GM23338 (cell line): ENCODE measurements around the gene ALX1. TPM values are rescaled to one million over a fixed set of nuclear protein-coding genes. Genes with fewer than 3 reads are reported as not detected.

Experiments
- ATAC-seq: fragments of 200-7000 bp; cut with Tn5 transposase; 3 replicates; pipeline ENCODE4 v1.9.1; 2020
- DNase-seq: peaks from one replicate; pipeline ENCODE4 v3.0.0-alpha.2; 2015; ENCODE audit warnings: low spot score
- H2AFZ ChIP-seq: fragments of 200-600 bp; sonication (generic); 2 replicates; pipeline ENCODE4 v1.8.0; 2016; ENCODE audit warnings: antibody characterized with exemption, mild to moderate bottlenecking, moderate library complexity
- H3F3A ChIP-seq: fragments of 200-600 bp; sonication (generic); replicated peaks from 2 replicates; pipeline ENCODE4 v1.8.0; 2017; ENCODE audit warnings: antibody characterized with exemption, mixed run types, low read depth
- H3K27ac ChIP-seq: fragments of 200-600 bp; sonication (generic); 2 replicates; pipeline ENCODE4 v1.6.1; 2016; ENCODE audit warnings: low read depth
- H3K27me3 ChIP-seq: fragments of 200-600 bp; sonication (generic); 2 replicates; pipeline ENCODE4 v1.8.0; 2016; ENCODE audit warnings: mild to moderate bottlenecking, mixed run types, moderate library complexity; ENCODE audit not compliant: insufficient read depth
- H3K36me3 ChIP-seq: fragments of 200-600 bp; sonication (generic); 2 replicates; pipeline ENCODE4 v1.8.0; 2016; ENCODE audit warnings: mild to moderate bottlenecking; ENCODE audit not compliant: insufficient read depth
- H3K4me1 ChIP-seq: fragments of 200-600 bp; sonication (generic); 2 replicates; pipeline ENCODE4 v1.8.0; 2016; ENCODE audit warnings: mild to moderate bottlenecking, moderate library complexity; ENCODE audit not compliant: insufficient read depth
- H3K4me2 ChIP-seq: fragments of 200-600 bp; sonication (generic); 2 replicates; pipeline ENCODE4 v1.7.1; 2017; ENCODE audit warnings: mixed run types
- H3K4me3 ChIP-seq: fragments of 200-600 bp; sonication (generic); 2 replicates; pipeline ENCODE4 v1.6.1; 2016; ENCODE audit warnings: mixed run types
- H3K79me2 ChIP-seq: fragments of 200-600 bp; sonication (generic); replicated peaks from 2 replicates; pipeline ENCODE4 v1.8.0; 2017; ENCODE audit warnings: mild to moderate bottlenecking; ENCODE audit not compliant: insufficient read depth
- H3K9me2 ChIP-seq: fragments of 200-600 bp; sonication (generic); 2 replicates; pipeline ENCODE4 v1.8.0; 2017; ENCODE audit not compliant: insufficient read depth
- H4K20me1 ChIP-seq: fragments of 200-600 bp; sonication (generic); replicated peaks from 2 replicates; pipeline ENCODE4 v1.8.0; 2017; ENCODE audit warnings: mild to moderate bottlenecking; ENCODE audit not compliant: insufficient read depth
- H3K27ac Mint-ChIP-seq: 2 replicates; pipeline ENCODE4 v1.8.0; 2020; ENCODE audit warnings: inconsistent platforms, mild to moderate bottlenecking, moderate library complexity, mixed read lengths
- H3K27me3 Mint-ChIP-seq: 3 replicates; pipeline ENCODE4 v1.8.0; 2022; ENCODE audit warnings: low read depth, mild to moderate bottlenecking, moderate library complexity, mixed read lengths, inconsistent platforms; ENCODE audit not compliant: insufficient read depth, poor library complexity
- H3K36me3 Mint-ChIP-seq: 3 replicates; pipeline ENCODE4 v1.8.0; 2021; ENCODE audit warnings: low read depth, mild to moderate bottlenecking, inconsistent platforms, moderate library complexity, mixed read lengths
- H3K4me1 Mint-ChIP-seq: 3 replicates; pipeline ENCODE4 v1.8.0; 2020; ENCODE audit warnings: mild to moderate bottlenecking, inconsistent platforms, mixed read lengths
- H3K4me3 Mint-ChIP-seq: 3 replicates; pipeline ENCODE4 v1.8.0; 2021; ENCODE audit warnings: moderate library complexity, mild to moderate bottlenecking, inconsistent platforms, mixed read lengths
- H3K9me3 Mint-ChIP-seq: 3 replicates; pipeline ENCODE4 v1.8.0; 2020; ENCODE audit warnings: moderate library complexity, mild to moderate bottlenecking, inconsistent platforms, mixed read lengths
- CREB1 ChIP-seq: fragments of 250-450 bp; sonication (Bioruptor Pico); IDR thresholded peaks from 2 replicates; pipeline ENCODE4 v1.5.0; 2020; ENCODE audit warnings: low read depth, mild to moderate bottlenecking, moderate library complexity
- CTCF ChIP-seq, 2 experiments: fragments of 200-600 bp in 1 of 2; sonication (generic) in 1 of 2; conservative IDR thresholded peaks; 2 replicates each; pipeline versions ENCODE4 v1.5.1 to v1.6.1; 2016 to 2017; ENCODE audit warnings: antibody characterized with exemption in 2 of 2, low read depth in 2 of 2, mild to moderate bottlenecking in 2 of 2, moderate library complexity in 1 of 2
- EZH2 ChIP-seq: fragments of 200-600 bp; sonication (generic); IDR thresholded peaks from one replicate; pipeline ENCODE4 v1.8.0; 2017; ENCODE audit warnings: antibody characterized with exemption, mild to moderate bottlenecking, low read depth; ENCODE audit not compliant: unreplicated experiment
- EZH2phosphoT487 ChIP-seq: fragments of 200-600 bp; sonication (generic); IDR thresholded peaks from one replicate; pipeline ENCODE4 v1.8.1; 2018; ENCODE audit warnings: antibody characterized with exemption; ENCODE audit not compliant: unreplicated experiment
- JUNB ChIP-seq: IDR thresholded peaks from one replicate; pipeline ENCODE4 v1.6.1; 2016; ENCODE audit warnings: antibody characterized with exemption; ENCODE audit not compliant: unreplicated experiment
- NANOG ChIP-seq: IDR thresholded peaks from 2 replicates; pipeline ENCODE4 v1.6.1; 2016; ENCODE audit warnings: antibody characterized with exemption, borderline replicate concordance
- POLR2AphosphoS5 ChIP-seq: IDR thresholded peaks from 2 replicates; pipeline ENCODE4 v1.6.1; 2016; ENCODE audit warnings: antibody characterized with exemption, low read depth
- STAT1 ChIP-seq: IDR thresholded peaks from one replicate; pipeline ENCODE4 v1.6.1; 2016; ENCODE audit warnings: antibody characterized with exemption; ENCODE audit not compliant: unreplicated experiment
- ZNF114 ChIP-seq: fragments of 250-450 bp; sonication (Bioruptor Pico); IDR thresholded peaks from 2 replicates; pipeline ENCODE4 v1.5.0; 2020; ENCODE audit warnings: mild to moderate bottlenecking, moderate library complexity
- ZNF331 ChIP-seq: fragments of 250-450 bp; sonication (Bioruptor Pico); IDR thresholded peaks from 2 replicates; pipeline ENCODE4 v1.5.0; 2020; ENCODE audit warnings: low read depth, mild to moderate bottlenecking, moderate library complexity
- polyA plus RNA-seq: library from polyadenylated mRNA; unstranded; fragments of >200 nt; fragmentation: Nextera tagmentation; extraction: Ambion mirVana; gene quantifications from 2 replicates; pipeline ENCODE4 v1.2.1, GENCODE V29; 2016
- total RNA-seq: library from RNA; depleted of rRNA; stranded (reverse); fragments of >200 nt; shearing (Covaris generic); gene quantifications from 2 replicates; pipeline ENCODE4 v1.2.3, GENCODE V29; 2014
- TF ChIP-seq, protein P1 (sequence below): IDR thresholded peaks from 2 replicates; pipeline ENCODE4 v1.6.1; 2016; ENCODE audit warnings: antibody characterized with exemption
- TF ChIP-seq, protein P2 (sequence below): fragments of 250-450 bp; sonication (Bioruptor Pico); IDR thresholded peaks from 2 replicates; pipeline ENCODE4 v1.5.0; 2020; ENCODE audit warnings: mild to moderate bottlenecking, moderate library complexity
- TF ChIP-seq, protein P3 (sequence below): IDR thresholded peaks from one replicate; pipeline ENCODE4 v1.6.1; 2018; ENCODE audit warnings: antibody characterized with exemption; ENCODE audit not compliant: unreplicated experiment

The ALX1 gene
- total and polyA plus RNA-seq, 2 experiments from 2014 or later: 0.49 to 1.1 TPM

GRCh38 chr12:85322715-85323114 lies 42.7 kb downstream of the ALX1 start:
- Mint-ChIP-seq H3K36me3 (peaks cover 10% of the 10 kb centered on the region; the same call in 2 of the 3 replicates), H3K27me3 (peaks cover 1% of the 10 kb centered on the region)

More at GRCh38 chr12:85322715-85323114, 42.7 kb downstream of the ALX1 start:
- Histone ChIP-seq H3K4me2 (no peak overlapping the region), H3K27ac (no peak overlapping the region), H3K36me3 (no peaks in the 10 kb centered on the region), H3K9me2 (no peaks in the 10 kb centered on the region; the same call in 1 of the 2 replicates), H2AFZ (no peak overlapping the region), H3F3A (no peaks in the 10 kb centered on the region), H3K4me3 (no peak overlapping the region), H3K27me3 (no peaks in the 10 kb centered on the region), H4K20me1 (no peaks in the 10 kb centered on the region), H3K79me2 (no peaks in the 10 kb centered on the region), H3K4me1 (no peaks in the 10 kb centered on the region)
- TF ChIP-seq NANOG (no peak), EZH2phosphoT487 (no peak), CREB1 (no peak), EZH2 (no peak), JUNB (no peak), ZNF114 (CRISPR knock-in tag) (no peak), CTCF (conservative IDR thresholded peaks at IDR 0.05; ENCODE audit: low read depth in 2 of 2) (no peak), POLR2AphosphoS5 (no peak), STAT1 (no peak), ZNF331 (no peak)
- TF ChIP-seq, protein P1, sequence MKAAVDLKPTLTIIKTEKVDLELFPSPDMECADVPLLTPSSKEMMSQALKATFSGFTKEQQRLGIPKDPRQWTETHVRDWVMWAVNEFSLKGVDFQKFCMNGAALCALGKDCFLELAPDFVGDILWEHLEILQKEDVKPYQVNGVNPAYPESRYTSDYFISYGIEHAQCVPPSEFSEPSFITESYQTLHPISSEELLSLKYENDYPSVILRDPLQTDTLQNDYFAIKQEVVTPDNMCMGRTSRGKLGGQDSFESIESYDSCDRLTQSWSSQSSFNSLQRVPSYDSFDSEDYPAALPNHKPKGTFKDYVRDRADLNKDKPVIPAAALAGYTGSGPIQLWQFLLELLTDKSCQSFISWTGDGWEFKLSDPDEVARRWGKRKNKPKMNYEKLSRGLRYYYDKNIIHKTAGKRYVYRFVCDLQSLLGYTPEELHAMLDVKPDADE: no peak
- TF ChIP-seq, protein P2, sequence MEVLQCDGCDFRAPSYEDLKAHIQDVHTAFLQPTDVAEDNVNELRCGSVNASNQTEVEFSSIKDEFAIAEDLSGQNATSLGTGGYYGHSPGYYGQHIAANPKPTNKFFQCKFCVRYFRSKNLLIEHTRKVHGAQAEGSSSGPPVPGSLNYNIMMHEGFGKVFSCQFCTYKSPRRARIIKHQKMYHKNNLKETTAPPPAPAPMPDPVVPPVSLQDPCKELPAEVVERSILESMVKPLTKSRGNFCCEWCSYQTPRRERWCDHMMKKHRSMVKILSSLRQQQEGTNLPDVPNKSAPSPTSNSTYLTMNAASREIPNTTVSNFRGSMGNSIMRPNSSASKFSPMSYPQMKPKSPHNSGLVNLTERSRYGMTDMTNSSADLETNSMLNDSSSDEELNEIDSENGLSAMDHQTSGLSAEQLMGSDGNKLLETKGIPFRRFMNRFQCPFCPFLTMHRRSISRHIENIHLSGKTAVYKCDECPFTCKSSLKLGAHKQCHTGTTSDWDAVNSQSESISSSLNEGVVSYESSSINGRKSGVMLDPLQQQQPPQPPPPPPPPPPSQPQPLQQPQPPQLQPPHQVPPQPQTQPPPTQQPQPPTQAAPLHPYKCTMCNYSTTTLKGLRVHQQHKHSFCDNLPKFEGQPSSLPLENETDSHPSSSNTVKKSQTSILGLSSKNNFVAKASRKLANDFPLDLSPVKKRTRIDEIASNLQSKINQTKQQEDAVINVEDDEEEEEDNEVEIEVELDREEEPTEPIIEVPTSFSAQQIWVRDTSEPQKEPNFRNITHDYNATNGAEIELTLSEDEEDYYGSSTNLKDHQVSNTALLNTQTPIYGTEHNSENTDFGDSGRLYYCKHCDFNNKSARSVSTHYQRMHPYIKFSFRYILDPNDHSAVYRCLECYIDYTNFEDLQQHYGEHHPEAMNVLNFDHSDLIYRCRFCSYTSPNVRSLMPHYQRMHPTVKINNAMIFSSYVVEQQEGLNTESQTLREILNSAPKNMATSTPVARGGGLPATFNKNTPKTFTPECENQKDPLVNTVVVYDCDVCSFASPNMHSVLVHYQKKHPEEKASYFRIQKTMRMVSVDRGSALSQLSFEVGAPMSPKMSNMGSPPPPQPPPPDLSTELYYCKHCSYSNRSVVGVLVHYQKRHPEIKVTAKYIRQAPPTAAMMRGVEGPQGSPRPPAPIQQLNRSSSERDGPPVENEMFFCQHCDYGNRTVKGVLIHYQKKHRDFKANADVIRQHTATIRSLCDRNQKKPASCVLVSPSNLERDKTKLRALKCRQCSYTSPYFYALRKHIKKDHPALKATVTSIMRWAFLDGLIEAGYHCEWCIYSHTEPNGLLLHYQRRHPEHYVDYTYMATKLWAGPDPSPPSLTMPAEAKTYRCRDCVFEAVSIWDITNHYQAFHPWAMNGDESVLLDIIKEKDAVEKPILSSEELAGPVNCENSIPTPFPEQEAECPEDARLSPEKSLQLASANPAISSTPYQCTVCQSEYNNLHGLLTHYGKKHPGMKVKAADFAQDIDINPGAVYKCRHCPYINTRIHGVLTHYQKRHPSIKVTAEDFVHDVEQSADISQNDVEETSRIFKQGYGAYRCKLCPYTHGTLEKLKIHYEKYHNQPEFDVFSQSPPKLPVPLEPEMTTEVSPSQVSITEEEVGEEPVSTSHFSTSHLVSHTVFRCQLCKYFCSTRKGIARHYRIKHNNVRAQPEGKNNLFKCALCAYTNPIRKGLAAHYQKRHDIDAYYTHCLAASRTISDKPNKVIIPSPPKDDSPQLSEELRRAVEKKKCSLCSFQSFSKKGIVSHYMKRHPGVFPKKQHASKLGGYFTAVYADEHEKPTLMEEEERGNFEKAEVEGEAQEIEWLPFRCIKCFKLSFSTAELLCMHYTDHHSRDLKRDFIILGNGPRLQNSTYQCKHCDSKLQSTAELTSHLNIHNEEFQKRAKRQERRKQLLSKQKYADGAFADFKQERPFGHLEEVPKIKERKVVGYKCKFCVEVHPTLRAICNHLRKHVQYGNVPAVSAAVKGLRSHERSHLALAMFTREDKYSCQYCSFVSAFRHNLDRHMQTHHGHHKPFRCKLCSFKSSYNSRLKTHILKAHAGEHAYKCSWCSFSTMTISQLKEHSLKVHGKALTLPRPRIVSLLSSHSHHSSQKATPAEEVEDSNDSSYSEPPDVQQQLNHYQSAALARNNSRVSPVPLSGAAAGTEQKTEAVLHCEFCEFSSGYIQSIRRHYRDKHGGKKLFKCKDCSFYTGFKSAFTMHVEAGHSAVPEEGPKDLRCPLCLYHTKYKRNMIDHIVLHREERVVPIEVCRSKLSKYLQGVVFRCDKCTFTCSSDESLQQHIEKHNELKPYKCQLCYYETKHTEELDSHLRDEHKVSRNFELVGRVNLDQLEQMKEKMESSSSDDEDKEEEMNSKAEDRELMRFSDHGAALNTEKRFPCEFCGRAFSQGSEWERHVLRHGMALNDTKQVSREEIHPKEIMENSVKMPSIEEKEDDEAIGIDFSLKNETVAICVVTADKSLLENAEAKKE: no peak
- TF ChIP-seq, protein P3, sequence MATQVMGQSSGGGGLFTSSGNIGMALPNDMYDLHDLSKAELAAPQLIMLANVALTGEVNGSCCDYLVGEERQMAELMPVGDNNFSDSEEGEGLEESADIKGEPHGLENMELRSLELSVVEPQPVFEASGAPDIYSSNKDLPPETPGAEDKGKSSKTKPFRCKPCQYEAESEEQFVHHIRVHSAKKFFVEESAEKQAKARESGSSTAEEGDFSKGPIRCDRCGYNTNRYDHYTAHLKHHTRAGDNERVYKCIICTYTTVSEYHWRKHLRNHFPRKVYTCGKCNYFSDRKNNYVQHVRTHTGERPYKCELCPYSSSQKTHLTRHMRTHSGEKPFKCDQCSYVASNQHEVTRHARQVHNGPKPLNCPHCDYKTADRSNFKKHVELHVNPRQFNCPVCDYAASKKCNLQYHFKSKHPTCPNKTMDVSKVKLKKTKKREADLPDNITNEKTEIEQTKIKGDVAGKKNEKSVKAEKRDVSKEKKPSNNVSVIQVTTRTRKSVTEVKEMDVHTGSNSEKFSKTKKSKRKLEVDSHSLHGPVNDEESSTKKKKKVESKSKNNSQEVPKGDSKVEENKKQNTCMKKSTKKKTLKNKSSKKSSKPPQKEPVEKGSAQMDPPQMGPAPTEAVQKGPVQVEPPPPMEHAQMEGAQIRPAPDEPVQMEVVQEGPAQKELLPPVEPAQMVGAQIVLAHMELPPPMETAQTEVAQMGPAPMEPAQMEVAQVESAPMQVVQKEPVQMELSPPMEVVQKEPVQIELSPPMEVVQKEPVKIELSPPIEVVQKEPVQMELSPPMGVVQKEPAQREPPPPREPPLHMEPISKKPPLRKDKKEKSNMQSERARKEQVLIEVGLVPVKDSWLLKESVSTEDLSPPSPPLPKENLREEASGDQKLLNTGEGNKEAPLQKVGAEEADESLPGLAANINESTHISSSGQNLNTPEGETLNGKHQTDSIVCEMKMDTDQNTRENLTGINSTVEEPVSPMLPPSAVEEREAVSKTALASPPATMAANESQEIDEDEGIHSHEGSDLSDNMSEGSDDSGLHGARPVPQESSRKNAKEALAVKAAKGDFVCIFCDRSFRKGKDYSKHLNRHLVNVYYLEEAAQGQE: no peak
- no peak for ATAC-seq
- Mint-ChIP-seq H3K9me3 (no peaks in the 10 kb centered on the region), H3K4me3 (no peak overlapping the region), H3K4me1 (peaks cover 10% of the 10 kb centered on the region), H3K27ac (no peak overlapping the region)
- no peak for DNase-seq
